ENCODE measurements around the gene KATNAL2.

Gene KATNAL2

DNA sequence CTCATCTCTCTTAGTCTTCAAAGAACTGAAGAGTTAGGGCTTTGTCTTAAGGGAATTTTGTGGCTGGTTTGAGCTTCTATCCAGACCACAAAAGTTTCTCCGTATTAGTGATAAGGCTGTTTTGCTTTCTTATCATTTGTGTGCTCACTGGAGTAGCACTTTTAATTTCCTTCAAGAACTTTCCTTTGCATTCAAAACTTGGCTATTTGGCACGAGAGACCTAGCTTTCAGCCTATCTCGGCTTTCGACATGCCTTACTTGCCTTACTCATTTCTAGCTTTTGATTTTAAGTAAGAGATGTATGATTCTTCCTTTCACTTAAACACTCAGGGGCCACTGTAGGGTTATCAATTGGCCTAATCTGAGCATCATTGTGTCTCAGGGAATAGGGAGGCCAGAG lies 203.0 kb downstream of the KATNAL2 start:
- no peak for DNase-seq

- no peak for DNase-seq
These were observed 203.7 kb downstream of the KATNAL2 start for GRCh38 chr18:47121146-47121545.

DNA sequence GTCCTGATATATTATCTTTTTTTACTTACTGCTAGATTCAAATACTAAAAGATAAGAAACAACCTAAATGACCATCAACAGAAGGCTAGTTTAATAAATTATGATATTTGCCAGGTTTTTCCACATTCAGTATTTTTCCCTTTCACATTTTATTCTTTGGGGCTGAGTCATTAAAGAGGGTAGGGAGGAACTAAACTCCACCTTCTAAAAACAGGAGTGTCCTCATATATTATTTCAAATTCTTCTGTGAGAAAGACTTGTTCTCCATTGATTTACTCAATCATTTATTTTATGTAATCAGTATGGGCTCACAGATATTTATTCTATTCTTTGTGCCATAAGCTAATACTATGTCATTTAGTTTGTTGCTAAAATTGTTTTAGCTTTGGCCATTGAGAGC lies 223.9 kb downstream of the KATNAL2 start:
- DNase-seq = no peak

- no peak for DNase-seq
These were observed 225.8 kb downstream of the KATNAL2 start for GRCh38 chr18:47143153-47143552.

- DNase-seq = no peak
These were observed 226.6 kb downstream of the KATNAL2 start for GRCh38 chr18:47143899-47144485.

- DNase-seq = no peak
These were observed 228.8 kb downstream of the KATNAL2 start for GRCh38 chr18:47146206-47146605.

- DNase-seq = no peak
These were observed 232.1 kb downstream of the KATNAL2 start for GRCh38 chr18:47149457-47150028.

DNA sequence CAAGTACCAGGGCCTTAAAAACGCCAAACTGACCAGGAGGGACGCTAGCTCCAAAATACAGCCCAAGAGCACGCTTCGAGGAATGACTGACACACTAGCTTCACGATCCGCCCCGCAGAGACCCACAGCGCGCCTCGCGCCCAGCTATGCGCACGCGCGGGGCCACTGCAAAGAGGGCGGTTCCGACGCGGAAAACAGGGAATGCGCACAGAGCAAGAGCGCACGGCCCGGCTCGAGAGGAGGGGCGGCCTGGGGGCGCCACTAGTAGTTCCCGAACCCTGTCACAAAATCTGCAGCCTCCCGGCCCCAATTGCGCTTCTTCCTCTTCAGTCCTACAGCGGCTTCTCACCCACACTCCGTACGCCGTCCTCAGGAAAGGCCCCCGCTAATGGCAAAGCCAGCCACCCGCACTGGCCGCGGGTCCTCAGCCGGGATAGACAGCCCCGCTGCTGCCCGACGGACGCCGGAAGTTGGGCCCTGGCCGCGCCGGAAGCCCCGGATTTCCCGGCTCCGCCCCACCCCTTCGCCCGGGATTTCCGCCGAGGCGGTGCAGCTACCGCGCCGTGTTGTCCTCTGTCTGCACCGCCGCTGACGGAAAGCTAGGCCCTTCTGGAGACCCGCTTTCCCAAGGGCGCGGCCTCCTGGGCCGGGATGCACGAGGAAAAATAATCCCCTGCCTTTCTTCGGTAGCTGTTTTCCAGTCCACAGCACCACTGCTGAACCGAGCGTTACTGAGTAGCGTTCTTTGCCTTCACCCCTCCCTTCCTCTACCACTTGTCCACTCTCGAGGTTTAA lies 232.8 kb downstream of the KATNAL2 start, which contains the start of gene HDHD2:
HDHD2 (minus strand) TSS at position 472 of the 795 bp plus-strand sequence. CDS start 14,061 bp downstream, outside the sequence.
- peak; percentile 92 for DNase-seq

DNA sequence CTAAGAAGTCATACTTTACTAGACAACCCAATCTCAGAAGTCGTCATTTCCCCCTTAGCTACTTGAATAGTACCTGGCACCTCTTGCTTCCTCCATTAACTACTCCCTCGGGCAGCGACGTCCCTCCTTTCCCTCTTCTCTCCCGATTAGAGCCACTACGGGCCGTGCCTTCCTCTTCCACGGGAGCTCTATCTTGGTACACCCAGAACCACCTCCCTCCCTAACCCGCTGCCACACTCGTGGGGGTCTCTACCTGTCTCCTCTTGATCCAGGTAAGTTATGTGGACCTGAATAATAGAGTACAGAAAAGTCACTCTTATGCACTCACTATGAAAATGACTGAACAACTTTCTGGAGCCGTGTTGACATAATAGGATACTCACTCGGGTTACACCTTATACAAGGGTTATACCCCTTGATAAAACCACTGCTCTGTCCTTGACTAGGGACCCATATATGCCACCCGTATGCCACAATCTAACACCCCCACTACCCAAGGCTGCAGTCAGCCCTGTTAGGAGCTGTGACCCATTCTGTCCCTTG lies 233.5 kb downstream of the KATNAL2 start:
- no peak for DNase-seq

DNA sequence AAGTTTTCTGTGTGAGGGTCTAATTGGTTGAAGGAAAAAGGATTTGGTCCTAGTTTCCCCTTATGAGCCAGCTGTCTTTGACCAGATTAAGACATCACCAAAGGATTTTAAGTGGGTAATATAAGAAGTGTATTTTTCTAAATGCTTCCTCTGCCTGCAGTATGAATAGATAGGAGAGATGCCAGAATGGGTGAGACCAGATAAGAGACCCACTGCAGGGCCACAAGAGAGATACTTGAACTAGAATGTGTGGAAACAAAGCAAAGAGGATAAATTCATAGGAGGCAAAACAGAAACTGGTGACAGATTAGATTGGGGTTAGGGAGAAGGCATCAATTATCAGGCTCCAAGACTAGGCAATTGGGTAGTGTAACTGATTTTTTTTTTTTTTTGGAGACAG lies 234.0 kb downstream of the KATNAL2 start:
- DNase-seq = peak; percentile 43
